ENCODE data around the gene UGT1A10. TPM values are rescaled to one million over a fixed set of nuclear protein-coding genes. Genes with fewer than 3 reads are reported as not detected.
"Not testable (repeated sequence)": the region's sequence is repeated elsewhere in the genome, so short reads cannot be mapped to it uniquely, and the experiment has no call there.

UGT1A10 gene
- total RNA-seq, 5 donors from 2014 or later (not counting 1 experiment from before 2014, with no cell fraction given) = not detected

DNA sequence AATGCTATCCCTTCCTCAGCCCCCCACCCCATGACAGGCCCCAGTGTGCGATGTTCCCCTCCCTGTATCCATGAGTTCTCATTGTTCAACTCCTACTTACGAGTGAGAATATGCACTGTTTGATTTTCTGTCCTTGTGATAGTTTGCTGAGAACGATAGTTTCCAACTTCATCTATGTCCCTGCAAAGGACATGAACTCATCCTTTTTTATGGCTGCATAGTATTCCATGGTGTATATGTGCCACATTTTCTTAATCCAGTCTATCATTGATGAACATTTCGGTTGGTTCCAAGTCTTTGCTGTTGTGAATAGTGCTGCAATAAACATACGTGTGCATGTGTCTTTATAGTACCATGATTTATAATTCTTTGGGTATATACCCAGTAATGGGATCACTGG lies 14.4 kb upstream of the UGT1A10 start:
- peaks cover 22 to 46% of the 10 kb centered on the region in 2 donors for H3K27me3 Mint-ChIP-seq
- CTCF ChIA-PET, H3K4me3 Mint-ChIP-seq: not testable (repeated sequence)

DNA sequence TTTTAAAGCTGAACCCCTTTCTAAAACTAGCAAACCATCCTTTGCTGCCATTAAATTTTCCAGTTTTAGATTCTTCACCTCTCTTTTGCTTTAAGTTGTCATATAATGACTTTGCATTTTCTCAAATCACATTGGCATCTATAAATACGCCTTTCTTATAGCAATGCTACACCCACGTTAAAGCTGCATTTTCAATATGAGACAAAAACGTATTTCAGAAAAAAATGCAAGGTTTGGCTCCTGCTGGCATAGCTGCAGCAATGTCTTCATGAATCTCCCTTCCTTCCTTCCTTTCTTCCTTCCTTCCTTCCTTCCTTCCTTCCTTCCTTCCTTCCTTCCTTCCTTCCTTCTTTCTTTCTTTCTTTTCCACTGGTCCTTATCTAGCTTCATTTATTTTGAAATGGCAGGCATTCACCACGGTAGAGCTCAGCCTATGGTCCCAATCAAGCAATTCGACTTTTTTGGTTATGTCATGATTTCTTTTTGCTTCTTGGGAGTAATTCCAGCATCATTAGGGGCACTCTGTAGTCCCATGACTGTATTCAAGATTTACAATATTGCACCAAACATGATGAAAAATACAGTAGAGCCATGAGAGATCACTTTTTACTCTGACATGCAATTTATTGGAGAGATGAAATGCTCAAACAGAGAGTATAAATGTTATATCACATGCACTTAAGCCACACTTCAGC lies 8.8 kb upstream of the UGT1A10 start:
- Histone ChIP-seq H3K36me3 (ENCODE audit: control insufficient read depth in 2 of 2, extremely low read depth in 1 of 2, insufficient read depth in 1 of 2, low read length in 1 of 2) (no peaks in the 10 kb centered on the region), H3K4me1 (ENCODE audit: control insufficient read depth in 1 of 2, extremely low read depth in 1 of 2, insufficient read depth in 2 of 2, low read length in 2 of 2) (no peaks in the 10 kb centered on the region), H3K27me3 (replicated peaks in 1 of 2; ENCODE audit: control insufficient read depth in 2 of 2, extremely low read depth in 1 of 2, insufficient read depth in 2 of 2, low read length in 1 of 2) (no peaks in the 10 kb centered on the region), H3K4me3 (ENCODE audit: control insufficient read depth in 1 of 2, extremely low read depth in 1 of 2, low read length in 1 of 2) (no peak overlapping the region), H3K27ac (ENCODE audit: low read length) (no peak overlapping the region), H3K9me3 (no peaks in the 10 kb centered on the region)
- H3K9me3 Mint-ChIP-seq = peaks cover 5 to 26% (median 13%) of the 10 kb centered on the region in 3 donors
- ChIA-PET POLR2A (no interaction called here), CTCF (no interaction called here)
- DNase-seq (no peak), ATAC-seq (replicated peaks in 1 of 4) (no peak)
- H3K27me3 Mint-ChIP-seq = peaks cover 22 to 45% of the 10 kb centered on the region in 2 donors
- 68% methylated on average over 3 of the region's 5 CpGs for WGBS (ENCODE audit: insufficient coverage)
- H3K36me3 Mint-ChIP-seq = peaks cover 3% of the 10 kb centered on the region
- no peak overlapping the region for H3K4me3 Mint-ChIP-seq
- H3K4me1 Mint-ChIP-seq = no peaks in the 10 kb centered on the region
- H3K27ac Mint-ChIP-seq = no peak overlapping the region

More for the DNA sequence above, 14.4 kb upstream of the UGT1A10 start:
- H3K36me3 ChIP-seq (ENCODE audit: control insufficient read depth in 2 of 2, extremely low read depth in 1 of 2, insufficient read depth in 1 of 2, low read length in 1 of 2); H3K27ac ChIP-seq (ENCODE audit: low read length); H3K4me1 ChIP-seq (ENCODE audit: control insufficient read depth in 1 of 2, extremely low read depth in 1 of 2, insufficient read depth in 2 of 2, low read length in 2 of 2); H3K27ac Mint-ChIP-seq; H3K27me3 ChIP-seq (replicated peaks in 1 of 2; ENCODE audit: control insufficient read depth in 2 of 2, extremely low read depth in 1 of 2, insufficient read depth in 2 of 2, low read length in 1 of 2); H3K4me1 Mint-ChIP-seq; DNase-seq; H3K4me3 ChIP-seq (ENCODE audit: control insufficient read depth in 1 of 2, extremely low read depth in 1 of 2, low read length in 1 of 2); H3K36me3 Mint-ChIP-seq; POLR2A ChIA-PET; H3K9me3 ChIP-seq; ATAC-seq (replicated peaks in 1 of 4); H3K9me3 Mint-ChIP-seq: not testable (repeated sequence)
- no CpG with 5 or more reads among the region's 5 CpGs for WGBS (ENCODE audit: insufficient coverage)

DNA sequence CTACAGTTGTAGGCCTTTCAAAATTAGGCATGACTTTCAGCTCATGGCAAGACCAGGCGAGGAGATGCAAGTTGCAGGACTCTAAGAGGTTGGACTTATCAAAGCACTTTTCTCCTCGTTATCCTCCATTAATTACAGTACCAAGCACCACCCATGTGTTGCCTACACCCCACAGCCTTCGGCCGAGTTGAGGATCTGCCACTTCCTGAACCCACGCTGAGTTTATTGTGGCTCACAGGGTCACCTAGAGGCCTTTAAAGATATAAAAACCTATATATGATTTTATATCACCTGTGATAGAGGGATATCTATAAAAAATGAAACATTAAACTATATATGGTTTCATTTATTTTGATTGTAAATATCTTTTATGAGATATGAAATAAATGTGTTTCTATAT lies 2.6 kb downstream of the UGT1A10 start:
- 80% methylated on average over 1 of the region's 5 CpGs for WGBS (ENCODE audit: insufficient coverage)
- Mint-ChIP-seq H3K27ac (no peak overlapping the region), H3K27me3 (peaks cover 29% of the 10 kb centered on the region in 2 donors), H3K4me3 (no peak overlapping the region), H3K36me3 (no peaks in the 10 kb centered on the region), H3K9me3 (peaks cover 0 to 8% (median 4%) of the 10 kb centered on the region in 3 donors), H3K4me1 (peaks cover 8 to 13% (median 9%) of the 10 kb centered on the region in 3 donors)
- POLR2A ChIA-PET = no interaction called here
- Histone ChIP-seq H3K27me3 (replicated peaks in 1 of 2; ENCODE audit: control insufficient read depth in 2 of 2, extremely low read depth in 1 of 2, insufficient read depth in 2 of 2, low read length in 1 of 2) (peaks cover 2 to 11% of the 10 kb centered on the region in 2 experiments), H3K9me3 (no peaks in the 10 kb centered on the region), H3K27ac (ENCODE audit: low read length) (no peak overlapping the region), H3K36me3 (ENCODE audit: control insufficient read depth in 2 of 2, extremely low read depth in 1 of 2, insufficient read depth in 1 of 2, low read length in 1 of 2) (no peaks in the 10 kb centered on the region), H3K4me1 (ENCODE audit: control insufficient read depth in 1 of 2, extremely low read depth in 1 of 2, insufficient read depth in 2 of 2, low read length in 2 of 2) (no peaks in the 10 kb centered on the region), H3K4me3 (ENCODE audit: control insufficient read depth in 1 of 2, extremely low read depth in 1 of 2, low read length in 1 of 2) (no peak overlapping the region)
- DNase-seq (no peak), ATAC-seq (replicated peaks in 1 of 4) (no peak)
- CTCF ChIA-PET = no interaction called here

DNA sequence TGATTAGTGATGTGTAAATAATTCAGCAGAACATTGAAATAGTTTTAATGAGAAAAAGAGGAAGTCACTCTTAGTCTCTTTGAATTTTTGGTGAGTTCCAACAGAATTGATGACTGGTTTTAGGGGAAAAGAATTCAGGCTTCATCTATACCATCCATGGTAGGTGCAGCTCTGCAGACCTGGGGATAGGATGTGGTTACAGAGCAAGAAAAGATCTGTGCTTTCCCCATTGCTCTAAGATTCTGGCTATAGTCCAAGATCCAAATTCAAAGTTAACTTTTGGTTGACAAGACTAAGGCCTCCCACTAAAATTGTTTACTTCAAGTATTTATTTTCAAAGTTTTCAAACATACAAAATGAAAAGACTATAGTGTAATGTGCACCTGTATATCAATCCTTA lies 3.6 kb downstream of the UGT1A10 start:
- no peaks in the 10 kb centered on the region for H3K36me3 Mint-ChIP-seq
- H3K27ac Mint-ChIP-seq = no peak overlapping the region
- Histone ChIP-seq H3K27ac (ENCODE audit: low read length) (no peak overlapping the region), H3K4me3 (ENCODE audit: control insufficient read depth in 1 of 2, extremely low read depth in 1 of 2, low read length in 1 of 2) (no peak overlapping the region), H3K9me3 (no peaks in the 10 kb centered on the region), H3K4me1 (ENCODE audit: control insufficient read depth in 1 of 2, extremely low read depth in 1 of 2, insufficient read depth in 2 of 2, low read length in 2 of 2) (no peaks in the 10 kb centered on the region), H3K27me3 (replicated peaks in 1 of 2; ENCODE audit: control insufficient read depth in 2 of 2, extremely low read depth in 1 of 2, insufficient read depth in 2 of 2, low read length in 1 of 2) (peaks cover 2 to 14% of the 10 kb centered on the region in 2 experiments), H3K36me3 (ENCODE audit: control insufficient read depth in 2 of 2, extremely low read depth in 1 of 2, insufficient read depth in 1 of 2, low read length in 1 of 2) (no peaks in the 10 kb centered on the region)
- ATAC-seq (replicated peaks in 1 of 4) (peak in 1 of 4 experiments; percentile 62), DNase-seq (peak in 1 of 35 experiments; percentile 18)
- H3K4me1 Mint-ChIP-seq = peaks cover 8 to 13% (median 9%) of the 10 kb centered on the region in 3 donors
- ChIA-PET POLR2A (interaction anchor here in 1 of 2 donors (0.5 kb wide), 1 partner anchor 22 kb away, joined by 3 read pairs; no protein-coding TSS in a partner anchor), CTCF (no interaction called here)
- peaks cover 21 to 25% of the 10 kb centered on the region in 2 donors for H3K27me3 Mint-ChIP-seq
- H3K4me3 Mint-ChIP-seq = no peak overlapping the region
- peaks cover 0 to 8% (median 4%) of the 10 kb centered on the region in 3 donors for H3K9me3 Mint-ChIP-seq

DNA sequence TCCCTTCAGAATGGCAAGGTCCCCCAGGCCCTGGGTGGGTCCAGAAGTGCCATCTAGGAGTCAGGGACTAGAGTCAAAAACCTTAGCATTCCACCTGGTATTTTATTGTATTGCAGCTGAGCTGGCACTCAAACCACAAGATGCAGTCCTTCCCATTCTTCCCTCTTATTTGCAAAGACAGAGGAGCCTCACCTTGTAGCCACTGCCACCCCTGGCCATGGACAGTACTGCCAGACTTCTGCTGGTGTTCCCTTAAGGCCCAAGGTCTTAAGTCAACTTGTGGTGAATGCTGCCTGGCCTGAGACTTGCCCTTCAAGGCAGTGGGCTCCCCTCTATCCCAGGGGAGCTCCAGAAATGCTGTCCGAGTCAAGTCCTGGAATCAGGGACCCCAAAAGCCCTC lies 6.9 kb downstream of the UGT1A10 start:
- whole genome bisulfite sequencing (ENCODE audit: insufficient coverage) = 100% methylated on average over 1 of the region's 1 CpG
- Mint-ChIP-seq H3K27me3 (peaks cover 9 to 13% of the 10 kb centered on the region in 2 donors), H3K9me3 (peaks cover 10 to 22% (median 12%) of the 10 kb centered on the region in 3 donors), H3K27ac (no peak overlapping the region), H3K4me1 (peaks cover 8 to 13% (median 9%) of the 10 kb centered on the region in 3 donors), H3K36me3 (peaks cover 5% of the 10 kb centered on the region), H3K4me3 (no peak overlapping the region)
- H3K27me3 ChIP-seq (replicated peaks in 1 of 2; ENCODE audit: control insufficient read depth in 2 of 2, extremely low read depth in 1 of 2, insufficient read depth in 2 of 2, low read length in 1 of 2) = peaks cover 0 to 21% of the 10 kb centered on the region in 2 experiments
- H3K4me1 ChIP-seq (ENCODE audit: control insufficient read depth in 1 of 2, extremely low read depth in 1 of 2, insufficient read depth in 2 of 2, low read length in 2 of 2) = no peaks in the 10 kb centered on the region
- no peak overlapping the region for H3K4me3 ChIP-seq (ENCODE audit: control insufficient read depth in 1 of 2, extremely low read depth in 1 of 2, low read length in 1 of 2)
- DNase-seq (no peak), ATAC-seq (replicated peaks in 1 of 4) (no peak)
- no peak overlapping the region for H3K27ac ChIP-seq (ENCODE audit: low read length)
- CTCF ChIA-PET = no interaction called here
- POLR2A ChIA-PET = no interaction called here
- no peaks in the 10 kb centered on the region for H3K36me3 ChIP-seq (ENCODE audit: control insufficient read depth in 2 of 2, extremely low read depth in 1 of 2, insufficient read depth in 1 of 2, low read length in 1 of 2)
- no peaks in the 10 kb centered on the region for H3K9me3 ChIP-seq

DNA sequence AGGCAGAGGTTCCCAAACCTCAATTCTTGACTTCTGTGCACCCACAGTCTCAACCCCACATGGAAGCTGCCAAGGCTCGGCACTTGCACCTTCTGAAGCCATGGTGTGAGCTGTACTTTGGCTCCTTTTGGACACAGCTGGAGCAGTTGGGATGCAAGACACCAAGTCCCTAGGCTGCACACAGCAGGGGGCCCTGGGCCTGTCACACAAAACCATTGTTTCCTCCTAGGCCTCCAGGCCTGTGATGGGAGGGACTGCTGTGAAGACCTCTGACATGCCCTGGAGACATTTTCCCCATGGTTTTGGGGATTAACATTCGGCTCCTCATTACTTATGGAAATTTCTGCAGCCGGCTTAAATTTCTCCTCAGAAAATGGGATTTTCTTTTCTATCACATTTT lies 9.8 kb downstream of the UGT1A10 start:
- H3K4me3 Mint-ChIP-seq; H3K36me3 Mint-ChIP-seq; H3K27ac Mint-ChIP-seq; CTCF ChIA-PET; H3K4me1 Mint-ChIP-seq; H3K4me3 ChIP-seq (ENCODE audit: control insufficient read depth in 1 of 2, extremely low read depth in 1 of 2, low read length in 1 of 2); H3K27ac ChIP-seq (ENCODE audit: low read length); H3K9me3 ChIP-seq; ATAC-seq (replicated peaks in 1 of 4); POLR2A ChIA-PET; DNase-seq; H3K36me3 ChIP-seq (ENCODE audit: control insufficient read depth in 2 of 2, extremely low read depth in 1 of 2, insufficient read depth in 1 of 2, low read length in 1 of 2); H3K4me1 ChIP-seq (ENCODE audit: control insufficient read depth in 1 of 2, extremely low read depth in 1 of 2, insufficient read depth in 2 of 2, low read length in 2 of 2): not testable (repeated sequence)
- Mint-ChIP-seq H3K9me3 (peaks cover 10 to 22% (median 12%) of the 10 kb centered on the region in 3 donors), H3K27me3 (peaks cover 10 to 13% of the 10 kb centered on the region in 2 donors)
- H3K27me3 ChIP-seq (replicated peaks in 1 of 2; ENCODE audit: control insufficient read depth in 2 of 2, extremely low read depth in 1 of 2, insufficient read depth in 2 of 2, low read length in 1 of 2) = peaks cover 0 to 22% of the 10 kb centered on the region in 2 experiments
- WGBS (ENCODE audit: insufficient coverage) = 85% methylated on average over 3 of the region's 3 CpGs

Data from T-cell (primary cell).